Measurements from ENCODE around the gene CCSER1.

- TF ChIP-seq, protein P1, sequence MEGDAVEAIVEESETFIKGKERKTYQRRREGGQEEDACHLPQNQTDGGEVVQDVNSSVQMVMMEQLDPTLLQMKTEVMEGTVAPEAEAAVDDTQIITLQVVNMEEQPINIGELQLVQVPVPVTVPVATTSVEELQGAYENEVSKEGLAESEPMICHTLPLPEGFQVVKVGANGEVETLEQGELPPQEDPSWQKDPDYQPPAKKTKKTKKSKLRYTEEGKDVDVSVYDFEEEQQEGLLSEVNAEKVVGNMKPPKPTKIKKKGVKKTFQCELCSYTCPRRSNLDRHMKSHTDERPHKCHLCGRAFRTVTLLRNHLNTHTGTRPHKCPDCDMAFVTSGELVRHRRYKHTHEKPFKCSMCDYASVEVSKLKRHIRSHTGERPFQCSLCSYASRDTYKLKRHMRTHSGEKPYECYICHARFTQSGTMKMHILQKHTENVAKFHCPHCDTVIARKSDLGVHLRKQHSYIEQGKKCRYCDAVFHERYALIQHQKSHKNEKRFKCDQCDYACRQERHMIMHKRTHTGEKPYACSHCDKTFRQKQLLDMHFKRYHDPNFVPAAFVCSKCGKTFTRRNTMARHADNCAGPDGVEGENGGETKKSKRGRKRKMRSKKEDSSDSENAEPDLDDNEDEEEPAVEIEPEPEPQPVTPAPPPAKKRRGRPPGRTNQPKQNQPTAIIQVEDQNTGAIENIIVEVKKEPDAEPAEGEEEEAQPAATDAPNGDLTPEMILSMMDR (IDR thresholded peaks at IDR 0.05; ENCODE audit: low read depth, low read length, missing input control) = no peak
- TF ChIP-seq MAX (IDR thresholded peaks at IDR 0.05) = no peak
- TF ChIP-seq GABPA (IDR thresholded peaks at IDR 0.05 in 1 of 2, conservative IDR thresholded peaks at IDR 0.05 in 1 of 2) = no peak
- no peak for TF ChIP-seq EGR1 (IDR thresholded peaks at IDR 0.05; ENCODE audit: low read depth in 2 of 2)
- TF ChIP-seq, protein P2, sequence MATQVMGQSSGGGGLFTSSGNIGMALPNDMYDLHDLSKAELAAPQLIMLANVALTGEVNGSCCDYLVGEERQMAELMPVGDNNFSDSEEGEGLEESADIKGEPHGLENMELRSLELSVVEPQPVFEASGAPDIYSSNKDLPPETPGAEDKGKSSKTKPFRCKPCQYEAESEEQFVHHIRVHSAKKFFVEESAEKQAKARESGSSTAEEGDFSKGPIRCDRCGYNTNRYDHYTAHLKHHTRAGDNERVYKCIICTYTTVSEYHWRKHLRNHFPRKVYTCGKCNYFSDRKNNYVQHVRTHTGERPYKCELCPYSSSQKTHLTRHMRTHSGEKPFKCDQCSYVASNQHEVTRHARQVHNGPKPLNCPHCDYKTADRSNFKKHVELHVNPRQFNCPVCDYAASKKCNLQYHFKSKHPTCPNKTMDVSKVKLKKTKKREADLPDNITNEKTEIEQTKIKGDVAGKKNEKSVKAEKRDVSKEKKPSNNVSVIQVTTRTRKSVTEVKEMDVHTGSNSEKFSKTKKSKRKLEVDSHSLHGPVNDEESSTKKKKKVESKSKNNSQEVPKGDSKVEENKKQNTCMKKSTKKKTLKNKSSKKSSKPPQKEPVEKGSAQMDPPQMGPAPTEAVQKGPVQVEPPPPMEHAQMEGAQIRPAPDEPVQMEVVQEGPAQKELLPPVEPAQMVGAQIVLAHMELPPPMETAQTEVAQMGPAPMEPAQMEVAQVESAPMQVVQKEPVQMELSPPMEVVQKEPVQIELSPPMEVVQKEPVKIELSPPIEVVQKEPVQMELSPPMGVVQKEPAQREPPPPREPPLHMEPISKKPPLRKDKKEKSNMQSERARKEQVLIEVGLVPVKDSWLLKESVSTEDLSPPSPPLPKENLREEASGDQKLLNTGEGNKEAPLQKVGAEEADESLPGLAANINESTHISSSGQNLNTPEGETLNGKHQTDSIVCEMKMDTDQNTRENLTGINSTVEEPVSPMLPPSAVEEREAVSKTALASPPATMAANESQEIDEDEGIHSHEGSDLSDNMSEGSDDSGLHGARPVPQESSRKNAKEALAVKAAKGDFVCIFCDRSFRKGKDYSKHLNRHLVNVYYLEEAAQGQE (IDR thresholded peaks at IDR 0.05) = no peak
- no peak for TF ChIP-seq YY1 (IDR thresholded peaks at IDR 0.05)
- TF ChIP-seq NR2F2 (IDR thresholded peaks at IDR 0.05) = no peak
- TF ChIP-seq TAF1 (conservative IDR thresholded peaks at IDR 0.05) = no peak
- no peak for TF ChIP-seq RAD21 (IDR thresholded peaks at IDR 0.05)
- TF ChIP-seq, protein P3, sequence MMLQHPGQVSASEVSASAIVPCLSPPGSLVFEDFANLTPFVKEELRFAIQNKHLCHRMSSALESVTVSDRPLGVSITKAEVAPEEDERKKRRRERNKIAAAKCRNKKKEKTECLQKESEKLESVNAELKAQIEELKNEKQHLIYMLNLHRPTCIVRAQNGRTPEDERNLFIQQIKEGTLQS (IDR thresholded peaks at IDR 0.05) = no peak
- TF ChIP-seq FOXA1 (IDR thresholded peaks at IDR 0.05) = no peak
- TF ChIP-seq, protein P4, sequence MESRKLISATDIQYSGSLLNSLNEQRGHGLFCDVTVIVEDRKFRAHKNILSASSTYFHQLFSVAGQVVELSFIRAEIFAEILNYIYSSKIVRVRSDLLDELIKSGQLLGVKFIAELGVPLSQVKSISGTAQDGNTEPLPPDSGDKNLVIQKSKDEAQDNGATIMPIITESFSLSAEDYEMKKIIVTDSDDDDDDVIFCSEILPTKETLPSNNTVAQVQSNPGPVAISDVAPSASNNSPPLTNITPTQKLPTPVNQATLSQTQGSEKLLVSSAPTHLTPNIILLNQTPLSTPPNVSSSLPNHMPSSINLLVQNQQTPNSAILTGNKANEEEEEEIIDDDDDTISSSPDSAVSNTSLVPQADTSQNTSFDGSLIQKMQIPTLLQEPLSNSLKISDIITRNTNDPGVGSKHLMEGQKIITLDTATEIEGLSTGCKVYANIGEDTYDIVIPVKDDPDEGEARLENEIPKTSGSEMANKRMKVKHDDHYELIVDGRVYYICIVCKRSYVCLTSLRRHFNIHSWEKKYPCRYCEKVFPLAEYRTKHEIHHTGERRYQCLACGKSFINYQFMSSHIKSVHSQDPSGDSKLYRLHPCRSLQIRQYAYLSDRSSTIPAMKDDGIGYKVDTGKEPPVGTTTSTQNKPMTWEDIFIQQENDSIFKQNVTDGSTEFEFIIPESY (IDR thresholded peaks at IDR 0.05) = no peak
Observed at GRCh38 chr4:90317785-90318184, 190.6 kb downstream of the CCSER1 start.

Measured in liver (tissue), 3 donors.